ENCODE measurements around the gene QRICH2. TPM values are rescaled to one million over a fixed set of nuclear protein-coding genes. Genes with fewer than 3 reads are reported as not detected.

QRICH2 gene
- total and polyA plus RNA-seq, 10 of the 15 experiments (the other 5 are each of a cell fraction or from before 2014, with no cell fraction given), result 0.04 to 0.72 (median 0.25) TPM

DNA sequence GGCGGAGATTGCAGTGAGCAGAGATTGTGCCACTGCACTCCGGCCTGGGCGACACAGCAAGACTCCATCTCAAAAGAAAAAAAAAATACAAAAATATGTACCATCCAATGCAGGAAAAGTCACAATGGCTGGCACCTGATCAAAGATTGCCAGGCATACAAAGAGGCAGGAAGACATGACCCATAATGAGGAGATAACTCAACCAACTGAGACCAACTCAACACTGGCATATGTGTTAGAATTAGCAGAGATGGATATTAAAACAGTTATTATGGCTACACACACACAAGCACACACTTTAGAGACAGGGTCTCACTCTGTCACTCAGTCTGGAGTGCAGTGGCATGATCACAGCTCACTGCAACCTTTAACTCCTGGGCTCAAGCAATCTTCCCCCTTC lies 10.6 kb downstream of the QRICH2 start (continued):
- TF ChIP-seq PML (IDR thresholded peaks at IDR 0.05; ENCODE audit: low read length), result no peak
- TF ChIP-seq, protein P1, sequence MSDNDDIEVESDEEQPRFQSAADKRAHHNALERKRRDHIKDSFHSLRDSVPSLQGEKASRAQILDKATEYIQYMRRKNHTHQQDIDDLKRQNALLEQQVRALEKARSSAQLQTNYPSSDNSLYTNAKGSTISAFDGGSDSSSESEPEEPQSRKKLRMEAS (IDR thresholded peaks at IDR 0.05; ENCODE audit: low read depth, low read length), result no peak
- TF ChIP-seq, protein P2, sequence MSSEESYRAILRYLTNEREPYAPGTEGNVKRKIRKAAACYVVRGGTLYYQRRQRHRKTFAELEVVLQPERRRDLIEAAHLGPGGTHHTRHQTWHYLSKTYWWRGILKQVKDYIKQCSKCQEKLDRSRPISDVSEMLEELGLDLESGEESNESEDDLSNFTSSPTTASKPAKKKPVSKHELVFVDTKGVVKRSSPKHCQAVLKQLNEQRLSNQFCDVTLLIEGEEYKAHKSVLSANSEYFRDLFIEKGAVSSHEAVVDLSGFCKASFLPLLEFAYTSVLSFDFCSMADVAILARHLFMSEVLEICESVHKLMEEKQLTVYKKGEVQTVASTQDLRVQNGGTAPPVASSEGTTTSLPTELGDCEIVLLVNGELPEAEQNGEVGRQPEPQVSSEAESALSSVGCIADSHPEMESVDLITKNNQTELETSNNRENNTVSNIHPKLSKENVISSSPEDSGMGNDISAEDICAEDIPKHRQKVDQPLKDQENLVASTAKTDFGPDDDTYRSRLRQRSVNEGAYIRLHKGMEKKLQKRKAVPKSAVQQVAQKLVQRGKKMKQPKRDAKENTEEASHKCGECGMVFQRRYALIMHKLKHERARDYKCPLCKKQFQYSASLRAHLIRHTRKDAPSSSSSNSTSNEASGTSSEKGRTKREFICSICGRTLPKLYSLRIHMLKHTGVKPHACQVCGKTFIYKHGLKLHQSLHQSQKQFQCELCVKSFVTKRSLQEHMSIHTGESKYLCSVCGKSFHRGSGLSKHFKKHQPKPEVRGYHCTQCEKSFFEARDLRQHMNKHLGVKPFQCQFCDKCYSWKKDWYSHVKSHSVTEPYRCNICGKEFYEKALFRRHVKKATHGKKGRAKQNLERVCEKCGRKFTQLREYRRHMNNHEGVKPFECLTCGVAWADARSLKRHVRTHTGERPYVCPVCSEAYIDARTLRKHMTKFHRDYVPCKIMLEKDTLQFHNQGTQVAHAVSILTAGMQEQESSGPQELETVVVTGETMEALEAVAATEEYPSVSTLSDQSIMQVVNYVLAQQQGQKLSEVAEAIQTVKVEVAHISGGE (CRISPR knock-in tag; IDR thresholded peaks at IDR 0.05), result no peak
- TF ChIP-seq SMARCA5 (IDR thresholded peaks at IDR 0.05), result no peak

DNA sequence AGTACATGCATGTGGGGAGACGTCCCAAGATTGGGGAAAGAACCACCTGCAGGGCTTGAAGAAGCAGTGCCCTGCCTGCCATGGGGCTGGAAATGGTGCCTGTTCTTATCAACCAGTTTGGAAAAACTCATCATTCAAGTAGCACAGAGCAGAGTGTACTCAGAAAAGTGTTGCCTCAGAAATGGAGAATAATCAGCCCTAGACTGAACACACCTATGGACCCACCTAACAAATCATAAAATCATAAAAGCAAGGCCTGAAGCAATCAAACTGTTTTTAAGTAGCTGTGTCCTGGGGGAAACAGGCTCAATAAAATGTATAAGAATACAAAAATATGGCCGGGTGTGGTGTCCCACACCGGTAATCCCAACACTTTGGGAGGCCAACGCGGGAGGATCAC lies 11.2 kb downstream of the QRICH2 start:
- WGBS (ENCODE audit: insufficient coverage, insufficient replicate concordance, low lambda C conversion rate, missing lambda C conversion rate), result 81% methylated on average over 5 of the region's 5 CpGs
- no TSS peak for BruUV-seq (replicated peaks)
- SMC1A ChIA-PET (ENCODE audit: uncharacterized antibody, unreplicated experiment), result interaction anchor here (1.6 kb wide), 1 partner anchor 173 kb away, joined by 3 read pairs; no protein-coding TSS in a partner anchor
- Histone ChIP-seq H3K27me3 (replicated peaks in 1 of 2; ENCODE audit: control insufficient read depth in 2 of 2, insufficient read depth in 2 of 2, low read length in 1 of 2) (no peaks in the 10 kb centered on the region), H3K9ac (ENCODE audit: control insufficient read depth, insufficient read depth, low read length) (no peak overlapping the region), H3K4me2 (ENCODE audit: control insufficient read depth, insufficient read depth) (no peak overlapping the region), H3K4me3 (no peak overlapping the region), H3K79me2 (ENCODE audit: control insufficient read depth, insufficient read depth, low read length) (no peaks in the 10 kb centered on the region), H3K9me3 (replicated peaks; ENCODE audit: control insufficient read depth, insufficient read depth, low read length) (no peaks in the 10 kb centered on the region), H4K20me1 (ENCODE audit: control insufficient read depth, insufficient read depth) (no peaks in the 10 kb centered on the region), H3K4me1 (ENCODE audit: control insufficient read depth, insufficient read depth, low read length) (no peaks in the 10 kb centered on the region), H3K27ac (ENCODE audit: control insufficient read depth, insufficient read depth) (no peak overlapping the region), H3K36me3 (ENCODE audit: control insufficient read depth in 2 of 2, insufficient read depth in 2 of 2, low read length in 1 of 2) (no peaks in the 10 kb centered on the region), H2AFZ (ENCODE audit: control insufficient read depth, low read depth, low read length) (no peak overlapping the region)
- ATAC-seq (no peak), DNase-seq (ENCODE audit: low read depth, low spot score) (no peak), FAIRE-seq (no peak)
- in situ Hi-C loops (cut with MboI) (no loop called here), intact Hi-C loops (cut with micrococcal nuclease; ENCODE audit: unreplicated experiment) (no loop called here)
- RAD21 ChIA-PET (ENCODE audit: unreplicated experiment), result interaction anchor here (1.0 to 1.3 kb wide), 2 partner anchors 17 to 266 kb away, joined by 4 read pairs; no protein-coding TSS in a partner anchor
- POLR2A ChIA-PET, result interaction anchor here (0.6 kb wide), 1 partner anchor 178 kb away, joined by 3 read pairs; no protein-coding TSS in a partner anchor
- CTCF ChIA-PET, result interaction anchor here (0.7 to 8.0 kb wide), 6 partner anchors 8 to 283 kb away, joined by 3 to 47 read pairs (median 24); no protein-coding TSS in a partner anchor
- TF ChIP-seq, protein P3, sequence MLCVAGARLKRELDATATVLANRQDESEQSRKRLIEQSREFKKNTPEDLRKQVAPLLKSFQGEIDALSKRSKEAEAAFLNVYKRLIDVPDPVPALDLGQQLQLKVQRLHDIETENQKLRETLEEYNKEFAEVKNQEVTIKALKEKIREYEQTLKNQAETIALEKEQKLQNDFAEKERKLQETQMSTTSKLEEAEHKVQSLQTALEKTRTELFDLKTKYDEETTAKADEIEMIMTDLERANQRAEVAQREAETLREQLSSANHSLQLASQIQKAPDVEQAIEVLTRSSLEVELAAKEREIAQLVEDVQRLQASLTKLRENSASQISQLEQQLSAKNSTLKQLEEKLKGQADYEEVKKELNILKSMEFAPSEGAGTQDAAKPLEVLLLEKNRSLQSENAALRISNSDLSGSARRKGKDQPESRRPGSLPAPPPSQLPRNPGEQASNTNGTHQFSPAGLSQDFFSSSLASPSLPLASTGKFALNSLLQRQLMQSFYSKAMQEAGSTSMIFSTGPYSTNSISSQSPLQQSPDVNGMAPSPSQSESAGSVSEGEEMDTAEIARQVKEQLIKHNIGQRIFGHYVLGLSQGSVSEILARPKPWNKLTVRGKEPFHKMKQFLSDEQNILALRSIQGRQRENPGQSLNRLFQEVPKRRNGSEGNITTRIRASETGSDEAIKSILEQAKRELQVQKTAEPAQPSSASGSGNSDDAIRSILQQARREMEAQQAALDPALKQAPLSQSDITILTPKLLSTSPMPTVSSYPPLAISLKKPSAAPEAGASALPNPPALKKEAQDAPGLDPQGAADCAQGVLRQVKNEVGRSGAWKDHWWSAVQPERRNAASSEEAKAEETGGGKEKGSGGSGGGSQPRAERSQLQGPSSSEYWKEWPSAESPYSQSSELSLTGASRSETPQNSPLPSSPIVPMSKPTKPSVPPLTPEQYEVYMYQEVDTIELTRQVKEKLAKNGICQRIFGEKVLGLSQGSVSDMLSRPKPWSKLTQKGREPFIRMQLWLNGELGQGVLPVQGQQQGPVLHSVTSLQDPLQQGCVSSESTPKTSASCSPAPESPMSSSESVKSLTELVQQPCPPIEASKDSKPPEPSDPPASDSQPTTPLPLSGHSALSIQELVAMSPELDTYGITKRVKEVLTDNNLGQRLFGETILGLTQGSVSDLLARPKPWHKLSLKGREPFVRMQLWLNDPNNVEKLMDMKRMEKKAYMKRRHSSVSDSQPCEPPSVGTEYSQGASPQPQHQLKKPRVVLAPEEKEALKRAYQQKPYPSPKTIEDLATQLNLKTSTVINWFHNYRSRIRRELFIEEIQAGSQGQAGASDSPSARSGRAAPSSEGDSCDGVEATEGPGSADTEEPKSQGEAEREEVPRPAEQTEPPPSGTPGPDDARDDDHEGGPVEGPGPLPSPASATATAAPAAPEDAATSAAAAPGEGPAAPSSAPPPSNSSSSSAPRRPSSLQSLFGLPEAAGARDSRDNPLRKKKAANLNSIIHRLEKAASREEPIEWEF (IDR thresholded peaks at IDR 0.05; ENCODE audit: insufficient replicate concordance, low read depth, low read length), result no peak
- TF ChIP-seq, protein P4, sequence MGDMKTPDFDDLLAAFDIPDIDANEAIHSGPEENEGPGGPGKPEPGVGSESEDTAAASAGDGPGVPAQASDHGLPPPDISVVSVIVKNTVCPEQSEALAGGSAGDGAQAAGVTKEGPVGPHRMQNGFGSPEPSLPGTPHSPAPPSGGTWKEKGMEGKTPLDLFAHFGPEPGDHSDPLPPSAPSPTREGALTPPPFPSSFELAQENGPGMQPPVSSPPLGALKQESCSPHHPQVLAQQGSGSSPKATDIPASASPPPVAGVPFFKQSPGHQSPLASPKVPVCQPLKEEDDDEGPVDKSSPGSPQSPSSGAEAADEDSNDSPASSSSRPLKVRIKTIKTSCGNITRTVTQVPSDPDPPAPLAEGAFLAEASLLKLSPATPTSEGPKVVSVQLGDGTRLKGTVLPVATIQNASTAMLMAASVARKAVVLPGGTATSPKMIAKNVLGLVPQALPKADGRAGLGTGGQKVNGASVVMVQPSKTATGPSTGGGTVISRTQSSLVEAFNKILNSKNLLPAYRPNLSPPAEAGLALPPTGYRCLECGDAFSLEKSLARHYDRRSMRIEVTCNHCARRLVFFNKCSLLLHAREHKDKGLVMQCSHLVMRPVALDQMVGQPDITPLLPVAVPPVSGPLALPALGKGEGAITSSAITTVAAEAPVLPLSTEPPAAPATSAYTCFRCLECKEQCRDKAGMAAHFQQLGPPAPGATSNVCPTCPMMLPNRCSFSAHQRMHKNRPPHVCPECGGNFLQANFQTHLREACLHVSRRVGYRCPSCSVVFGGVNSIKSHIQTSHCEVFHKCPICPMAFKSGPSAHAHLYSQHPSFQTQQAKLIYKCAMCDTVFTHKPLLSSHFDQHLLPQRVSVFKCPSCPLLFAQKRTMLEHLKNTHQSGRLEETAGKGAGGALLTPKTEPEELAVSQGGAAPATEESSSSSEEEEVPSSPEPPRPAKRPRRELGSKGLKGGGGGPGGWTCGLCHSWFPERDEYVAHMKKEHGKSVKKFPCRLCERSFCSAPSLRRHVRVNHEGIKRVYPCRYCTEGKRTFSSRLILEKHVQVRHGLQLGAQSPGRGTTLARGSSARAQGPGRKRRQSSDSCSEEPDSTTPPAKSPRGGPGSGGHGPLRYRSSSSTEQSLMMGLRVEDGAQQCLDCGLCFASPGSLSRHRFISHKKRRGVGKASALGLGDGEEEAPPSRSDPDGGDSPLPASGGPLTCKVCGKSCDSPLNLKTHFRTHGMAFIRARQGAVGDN (IDR thresholded peaks at IDR 0.05), result no peak
- TF ChIP-seq RB1 (IDR thresholded peaks at IDR 0.05; ENCODE audit: borderline replicate concordance) (no peak), POLR2AphosphoS2 (IDR thresholded peaks at IDR 0.05; ENCODE audit: low read depth, low read length) (no peak)
